Smooth muscle cell (in vitro differentiated cells): ENCODE data around the gene HLA-DQA1. TPM values are rescaled to one million over a fixed set of nuclear protein-coding genes. Genes with fewer than 3 reads are reported as not detected.
A peak's percentile ranks its signal among the peaks of the same experiment; 100 is the strongest.

Experiments used
- DNase-seq: peaks from one replicate; lab custom pipeline; 2025; ENCODE audit not compliant: unreplicated experiment; lab: John Stamatoyannopoulos, UW
- H2AFZ ChIP-seq: fragments of 200-600 bp; sonication (generic); 2 replicates; pipeline ENCODE4 v1.6.0; 2016; ENCODE audit warnings: antibody characterized with exemption, low read depth, mild to moderate bottlenecking
- H3F3A ChIP-seq: fragments of 200-600 bp; sonication (generic); 2 replicates; pipeline ENCODE4 v1.6.0; 2017; ENCODE audit warnings: antibody characterized with exemption, low read depth
- H3K27ac ChIP-seq: fragments of 200-600 bp; sonication (generic); 2 replicates; pipeline ENCODE4 v1.5.1; 2016; ENCODE audit warnings: low read depth, mild to moderate bottlenecking
- H3K27me3 ChIP-seq: fragments of 200-600 bp; sonication (generic); 2 replicates; pipeline ENCODE4 v1.6.1; 2016; ENCODE audit warnings: low read depth, mild to moderate bottlenecking
- H3K36me3 ChIP-seq: fragments of 200-600 bp; sonication (generic); 2 replicates; pipeline ENCODE4 v1.5.1; 2016; ENCODE audit warnings: low read depth
- H3K4me1 ChIP-seq: fragments of 200-600 bp; sonication (generic); 2 replicates; pipeline ENCODE4 v1.5.1; 2016; ENCODE audit warnings: low read depth
- H3K4me2 ChIP-seq: fragments of 200-600 bp; sonication (generic); 2 replicates; pipeline ENCODE4 v1.6.0; 2016; ENCODE audit warnings: mild to moderate bottlenecking
- H3K4me3 ChIP-seq: fragments of 200-600 bp; sonication (generic); 2 replicates; pipeline ENCODE4 v1.5.1; 2016; ENCODE audit warnings: mild to moderate bottlenecking
- H3K79me2 ChIP-seq: fragments of 200-600 bp; sonication (generic); 2 replicates; pipeline ENCODE4 v1.6.0; 2016; ENCODE audit warnings: low read depth, mild to moderate bottlenecking
- H3K9ac ChIP-seq: fragments of 200-600 bp; sonication (generic); 2 replicates; pipeline ENCODE4 v1.6.0; 2016; ENCODE audit warnings: low read depth
- H3K9me3 ChIP-seq: fragments of 200-600 bp; sonication (generic); replicated peaks from 2 replicates; pipeline ENCODE4 v1.5.1; 2016; ENCODE audit warnings: low read depth
- H4K20me1 ChIP-seq: fragments of 200-600 bp; sonication (generic); 2 replicates; pipeline ENCODE4 v1.6.0; 2016; ENCODE audit warnings: low read depth
- WGBS: methylation state at CpG from one replicate; pipeline ENCODE4 v1.1.7; 2016; ENCODE audit warnings: low lambda C conversion rate; 5-methylcytosine and 5-hydroxymethylcytosine counted together
- polyA plus RNA-seq: library from polyadenylated mRNA; unstranded; fragments of >200 nt; fragmentation: Nextera tagmentation; extraction: Ambion mirVana; gene quantifications from 2 replicates; pipeline ENCODE4 v1.2.1, GENCODE V29; 2016
- total RNA-seq: library from RNA; depleted of rRNA; stranded (reverse); fragments of >200 nt; gene quantifications from 2 replicates; pipeline ENCODE4 v1.2.3, GENCODE V29; 2014
- TF ChIP-seq, protein P1 (sequence below): fragments of 200-600 bp; sonication (generic); IDR thresholded peaks from 2 replicates; pipeline ENCODE4 v1.5.1; 2017; ENCODE audit warnings: borderline replicate concordance, mild to moderate bottlenecking, antibody characterized with exemption; ENCODE audit not compliant: insufficient read depth, poor library complexity, severe bottlenecking

Gene HLA-DQA1
- total and polyA plus RNA-seq, 2 experiments from 2014 or later = 1.0 TPM; not detected in 1

DNA sequence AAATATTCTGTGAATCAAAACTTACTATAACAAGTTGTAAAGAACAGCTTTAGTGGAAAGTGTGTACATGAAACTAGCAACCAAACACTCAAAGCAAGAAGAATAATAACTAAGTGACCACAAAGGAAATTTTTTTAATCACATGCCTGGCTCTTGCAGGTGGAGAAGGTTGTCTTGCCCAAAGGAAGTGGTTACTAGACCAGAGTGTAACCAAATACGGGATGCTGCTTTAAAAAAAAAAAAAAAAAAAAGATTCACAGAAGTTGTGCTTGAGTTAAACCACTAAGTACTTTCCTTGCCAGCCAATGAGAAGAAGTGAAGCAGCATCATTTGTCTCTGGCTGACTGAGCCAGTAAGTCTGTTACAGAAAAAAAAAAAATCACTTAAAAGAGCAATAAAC, 48.4 kb downstream of the HLA-DQA1 start:
- Histone ChIP-seq H3K79me2 (no peaks in the 10 kb centered on the region), H3K27me3 (no peaks in the 10 kb centered on the region), H3F3A (no peaks in the 10 kb centered on the region), H4K20me1 (no peaks in the 10 kb centered on the region), H3K4me3 (no peak overlapping the region), H3K27ac (no peak overlapping the region), H3K4me1 (no peaks in the 10 kb centered on the region), H2AFZ (no peak overlapping the region), H3K9ac (no peak overlapping the region), H3K36me3 (no peaks in the 10 kb centered on the region), H3K4me2 (no peak overlapping the region), H3K9me3 (no peaks in the 10 kb centered on the region)
- WGBS = 46% methylated on average over 1 of the region's 1 CpG
- TF ChIP-seq, protein P1, sequence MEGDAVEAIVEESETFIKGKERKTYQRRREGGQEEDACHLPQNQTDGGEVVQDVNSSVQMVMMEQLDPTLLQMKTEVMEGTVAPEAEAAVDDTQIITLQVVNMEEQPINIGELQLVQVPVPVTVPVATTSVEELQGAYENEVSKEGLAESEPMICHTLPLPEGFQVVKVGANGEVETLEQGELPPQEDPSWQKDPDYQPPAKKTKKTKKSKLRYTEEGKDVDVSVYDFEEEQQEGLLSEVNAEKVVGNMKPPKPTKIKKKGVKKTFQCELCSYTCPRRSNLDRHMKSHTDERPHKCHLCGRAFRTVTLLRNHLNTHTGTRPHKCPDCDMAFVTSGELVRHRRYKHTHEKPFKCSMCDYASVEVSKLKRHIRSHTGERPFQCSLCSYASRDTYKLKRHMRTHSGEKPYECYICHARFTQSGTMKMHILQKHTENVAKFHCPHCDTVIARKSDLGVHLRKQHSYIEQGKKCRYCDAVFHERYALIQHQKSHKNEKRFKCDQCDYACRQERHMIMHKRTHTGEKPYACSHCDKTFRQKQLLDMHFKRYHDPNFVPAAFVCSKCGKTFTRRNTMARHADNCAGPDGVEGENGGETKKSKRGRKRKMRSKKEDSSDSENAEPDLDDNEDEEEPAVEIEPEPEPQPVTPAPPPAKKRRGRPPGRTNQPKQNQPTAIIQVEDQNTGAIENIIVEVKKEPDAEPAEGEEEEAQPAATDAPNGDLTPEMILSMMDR = no peak
- no peak for DNase-seq

DNA sequence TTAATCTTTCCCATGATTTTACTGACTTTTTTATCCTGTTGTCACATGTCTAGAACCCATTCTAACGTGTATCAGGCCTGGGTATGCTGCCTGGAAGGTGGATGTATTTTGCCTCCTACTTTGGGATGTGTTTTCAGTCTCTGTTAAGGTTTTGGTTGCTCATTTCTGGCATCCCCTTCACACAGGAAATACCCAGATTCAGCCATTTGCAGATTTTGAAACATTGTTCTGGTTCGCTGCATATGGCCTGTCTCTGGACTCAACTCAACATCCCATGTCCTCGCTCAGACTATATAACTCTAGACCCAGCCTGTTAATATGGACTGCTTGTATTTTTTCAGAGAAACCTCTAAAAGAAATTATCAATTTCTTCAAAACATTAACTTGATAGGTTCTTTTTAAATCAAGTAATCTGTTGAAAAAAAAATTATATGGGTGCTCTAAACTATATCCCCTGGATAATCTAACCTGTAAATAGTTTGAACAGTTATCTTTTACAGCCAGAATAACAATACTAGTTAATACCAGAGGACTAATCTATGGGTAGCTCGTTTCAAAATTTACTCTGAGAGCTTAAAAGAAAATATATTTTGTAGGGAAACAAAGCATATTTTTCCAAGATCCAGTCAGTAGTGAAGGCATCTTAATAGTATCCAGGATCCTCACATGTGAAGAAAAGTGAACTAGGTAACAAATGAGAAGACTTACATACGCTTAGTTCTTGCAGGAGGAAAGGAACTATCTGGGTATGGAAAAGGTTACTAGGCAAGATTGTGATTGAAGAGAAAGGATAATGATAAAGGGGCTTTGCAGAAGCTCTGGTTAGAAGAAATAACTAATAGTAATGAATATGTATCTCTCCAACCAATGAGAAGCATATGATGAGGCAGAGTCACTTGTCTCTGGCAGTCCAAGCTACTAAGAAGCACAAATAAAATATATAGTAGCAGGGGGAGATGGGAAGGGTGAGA, 52.6 kb downstream of the HLA-DQA1 start:
- WGBS = 64% methylated on average over 5 of the region's 5 CpGs

DNA sequence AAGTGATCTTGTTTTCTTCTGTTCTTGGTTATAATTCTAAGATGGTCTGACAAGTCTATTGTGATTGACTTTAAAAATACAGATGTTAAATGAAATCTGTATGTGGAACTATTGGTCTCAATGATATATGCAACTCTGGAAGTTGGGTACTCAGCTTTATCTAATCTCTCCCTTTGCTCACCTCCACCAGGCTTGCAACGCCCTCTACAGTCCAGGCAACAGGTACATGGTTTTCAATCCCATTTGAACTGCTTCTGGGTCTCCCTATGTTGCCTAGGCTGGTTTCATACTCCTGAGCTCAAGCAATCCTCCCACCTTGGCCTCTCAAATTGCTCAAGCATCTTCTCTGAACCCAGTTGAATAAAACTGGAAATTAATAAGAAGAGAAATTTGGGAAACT, 54.8 kb downstream of the HLA-DQA1 start:
- Histone ChIP-seq H3K27me3 (no peaks in the 10 kb centered on the region), H4K20me1 (no peaks in the 10 kb centered on the region), H3K27ac (no peak overlapping the region), H2AFZ (no peak overlapping the region), H3K4me2 (no peak overlapping the region), H3K4me1 (no peaks in the 10 kb centered on the region), H3F3A (no peaks in the 10 kb centered on the region), H3K79me2 (no peaks in the 10 kb centered on the region), H3K4me3 (no peak overlapping the region), H3K9ac (no peak overlapping the region), H3K9me3 (no peaks in the 10 kb centered on the region), H3K36me3 (no peaks in the 10 kb centered on the region)
- no peak for DNase-seq
- TF ChIP-seq, protein P1 = peak; percentile 36
- 0% methylated on average over 1 of the region's 1 CpG for WGBS

More for the DNA sequence above, 52.6 kb downstream of the HLA-DQA1 start:
- H4K20me1 ChIP-seq = no peaks in the 10 kb centered on the region
- H3F3A ChIP-seq = no peaks in the 10 kb centered on the region
- H2AFZ ChIP-seq = no peak overlapping the region
- no peak overlapping the region for H3K4me3 ChIP-seq
- H3K36me3 ChIP-seq = no peaks in the 10 kb centered on the region
- no peaks in the 10 kb centered on the region for H3K9me3 ChIP-seq
- no peak overlapping the region for H3K9ac ChIP-seq
- no peaks in the 10 kb centered on the region for H3K79me2 ChIP-seq
- no peak overlapping the region for H3K4me2 ChIP-seq
- no peak for DNase-seq
- H3K27ac ChIP-seq = no peak overlapping the region
- H3K4me1 ChIP-seq = no peaks in the 10 kb centered on the region
- H3K27me3 ChIP-seq = no peaks in the 10 kb centered on the region
- TF ChIP-seq, protein P1 = no peak

Other genes with a start within 250 kb of the HLA-DQA1 start
- not detected in 2 replicates for gene BTNL2, start 230.2 kb upstream of the HLA-DQA1 start, total RNA-seq
- gene BTNL2, start 230.2 kb upstream of the HLA-DQA1 start, polyA plus RNA-seq = not detected in 2 replicates
- not detected in 2 replicates for gene HLA-DRA, start 197.5 kb upstream of the HLA-DQA1 start, total RNA-seq
- 0.41 TPM in 1 of 2 replicates, not detected in the other for gene HLA-DRA, start 197.5 kb upstream of the HLA-DQA1 start, polyA plus RNA-seq
- 7.8 and 10.4 TPM in 2 replicates for gene HLA-DRB5, start 107.1 kb upstream of the HLA-DQA1 start, total RNA-seq
- 7.9 and 32.0 TPM in 2 replicates for gene HLA-DRB5, start 107.1 kb upstream of the HLA-DQA1 start, polyA plus RNA-seq
- gene HLA-DRB1, start 47.6 kb upstream of the HLA-DQA1 start, total RNA-seq = 22.4 and 32.9 TPM in 2 replicates
- gene HLA-DRB1, start 47.6 kb upstream of the HLA-DQA1 start, polyA plus RNA-seq = 28.5 and 82.4 TPM in 2 replicates
- 6.5 and 6.6 TPM in 2 replicates for gene HLA-DQB1, start 29.3 kb downstream of the HLA-DQA1 start, total RNA-seq
- gene HLA-DQB1, start 29.3 kb downstream of the HLA-DQA1 start, polyA plus RNA-seq = 8.7 and 28.0 TPM in 2 replicates
- not detected in 2 replicates for gene HLA-DQA2, start 104.0 kb downstream of the HLA-DQA1 start, total RNA-seq
- not detected in 2 replicates for gene HLA-DQA2, start 104.0 kb downstream of the HLA-DQA1 start, polyA plus RNA-seq
- not detected in 2 replicates for gene HLA-DQB2, start 126.1 kb downstream of the HLA-DQA1 start, total RNA-seq
- not detected in 2 replicates for gene HLA-DQB2, start 126.1 kb downstream of the HLA-DQA1 start, polyA plus RNA-seq
- gene HLA-DOB, start 179.6 kb downstream of the HLA-DQA1 start, total RNA-seq = 0.09 and 1.4 TPM in 2 replicates
- not detected in 2 replicates for gene HLA-DOB, start 179.6 kb downstream of the HLA-DQA1 start, polyA plus RNA-seq
- gene TAP2, start 201.3 kb downstream of the HLA-DQA1 start, total RNA-seq = 5.3 and 6.1 TPM in 2 replicates
- 0.40 and 1.5 TPM in 2 replicates for gene TAP2, start 201.3 kb downstream of the HLA-DQA1 start, polyA plus RNA-seq
- 5.0 and 10.2 TPM in 2 replicates for gene PSMB8, start 206.6 kb downstream of the HLA-DQA1 start, total RNA-seq
- gene PSMB8, start 206.6 kb downstream of the HLA-DQA1 start, polyA plus RNA-seq = 16.7 and 22.2 TPM in 2 replicates
- gene TAP1, start 216.3 kb downstream of the HLA-DQA1 start, total RNA-seq = 11.2 and 13.7 TPM in 2 replicates
- 18.4 and 22.4 TPM in 2 replicates for gene TAP1, start 216.3 kb downstream of the HLA-DQA1 start, polyA plus RNA-seq
- 0.63 TPM in 1 of 2 replicates, not detected in the other for gene PSMB9, start 216.8 kb downstream of the HLA-DQA1 start, total RNA-seq
- gene PSMB9, start 216.8 kb downstream of the HLA-DQA1 start, polyA plus RNA-seq = 1.7 and 2.2 TPM in 2 replicates